OCI-LY7 (cell line): ENCODE data around the gene STMN3. TPM values are rescaled to one million over a fixed set of nuclear protein-coding genes. Genes with fewer than 3 reads are reported as not detected.

ENCODE experiments used
- BruUV-seq: library from RNA; stranded (reverse); fragments of 400-500 nt; replicated peaks from 2 replicates; lab custom pipeline; 2021; lab: Mats Ljungman, UMichigan
- CTCF ChIA-PET: fragments of 300-600 bp; sonication (Branson Sonifier 250); formaldehyde crosslinking; loops from one replicate; lab custom pipeline; 2022; ENCODE audit warnings: antibody characterized with exemption; ENCODE audit not compliant: unreplicated experiment; lab: Charles Lee
- POLR2A ChIA-PET: fragments of 300-600 bp; sonication (Branson Sonifier 250); formaldehyde crosslinking; loops from one replicate; lab custom pipeline; 2022; ENCODE audit warnings: antibody characterized with exemption; lab: Charles Lee
- DNase-seq: peaks from one replicate; pipeline ENCODE4 v3.0.0-alpha.2; 2015; ENCODE audit warnings: low spot score
- H2AFZ ChIP-seq: fragments of 200-600 bp; sonication (generic), shearing (Covaris generic); 2 replicates; pipeline ENCODE4 v1.6.1; 2014; ENCODE audit warnings: mild to moderate bottlenecking, antibody characterized with exemption, low read length, moderate library complexity
- H3K27ac ChIP-seq: fragments of 200-600 bp; sonication (generic); 2 replicates; pipeline ENCODE4 v1.5.1; 2014; ENCODE audit warnings: mixed run types, low read depth, mild to moderate bottlenecking, moderate library complexity, low read length, inconsistent platforms; ENCODE audit not compliant: poor library complexity, severe bottlenecking
- H3K36me3 ChIP-seq: fragments of 200-600 bp; sonication (generic); 2 replicates; pipeline ENCODE4 v1.6.1; 2014; ENCODE audit warnings: mild to moderate bottlenecking, antibody characterized with exemption, low read length, moderate library complexity, mixed read lengths; ENCODE audit not compliant: insufficient read depth
- H3K4me1 ChIP-seq: fragments of 200-600 bp; sonication (generic); 2 replicates; pipeline ENCODE4 v1.5.1; 2014; ENCODE audit warnings: mild to moderate bottlenecking, low read length; ENCODE audit not compliant: insufficient read depth, poor library complexity, severe bottlenecking
- H3K4me2 ChIP-seq: fragments of 200-600 bp; sonication (generic); 2 replicates; pipeline ENCODE4 v1.6.1; 2014; ENCODE audit warnings: mild to moderate bottlenecking, low read length
- H3K4me3 ChIP-seq: fragments of 200-600 bp; sonication (generic); 2 replicates; pipeline ENCODE4 v1.5.1; 2014; ENCODE audit warnings: mild to moderate bottlenecking, low read depth, low read length; ENCODE audit not compliant: poor library complexity, severe bottlenecking
- H3K79me2 ChIP-seq: fragments of 200-600 bp; sonication (generic); 2 replicates; pipeline ENCODE4 v1.6.1; 2016; ENCODE audit warnings: low read depth, mild to moderate bottlenecking, low read length, moderate library complexity, mixed read lengths; ENCODE audit not compliant: insufficient read depth
- H3K9me2 ChIP-seq: fragments of 200-600 bp; sonication (generic); 2 replicates; pipeline ENCODE4 v1.6.1; 2016; ENCODE audit warnings: mild to moderate bottlenecking, low read length, mixed read lengths; ENCODE audit not compliant: insufficient read depth
- H3K9me3 ChIP-seq: fragments of 200-600 bp; sonication (generic); 2 replicates; pipeline ENCODE4 v1.6.1; 2014; ENCODE audit warnings: mild to moderate bottlenecking, mixed run types, low read length, mixed read lengths
- H4K20me1 ChIP-seq: fragments of 200-600 bp; sonication (generic); 2 replicates; pipeline ENCODE4 v1.6.1; 2014; ENCODE audit warnings: mild to moderate bottlenecking, antibody characterized with exemption, low read length, moderate library complexity, mixed read lengths; ENCODE audit not compliant: insufficient read depth
- EZH2phosphoT487 ChIP-seq: fragments of 200-600 bp; sonication (generic); IDR thresholded peaks from 2 replicates; pipeline ENCODE4 v1.6.1; 2018; ENCODE audit warnings: low read depth, borderline replicate concordance, mild to moderate bottlenecking, mixed run types, antibody characterized with exemption, low read length, moderate library complexity, mixed read lengths
- intact Hi-C: fragments of 100-400 bp; cut with micrococcal nuclease; formaldehyde crosslinking; loops from one replicate; pipeline ENCODE4 v1.10.0; 2022; ENCODE audit not compliant: unreplicated experiment
- total RNA-seq, 2 experiments: library from RNA; depleted of rRNA in 1 of 2; stranded (reverse); fragments of >200 nt in 1 of 2; shearing (Covaris generic) in 1 of 2; gene quantifications; 2 replicates each; pipeline ENCODE4 v1.2.3, GENCODE V29; 2014 to 2022
- TF ChIP-seq, protein P1 (sequence below): fragments of 200-600 bp; sonication (generic); conservative IDR thresholded peaks from 2 replicates; pipeline ENCODE4 v1.5.1; 2014; ENCODE audit warnings: mild to moderate bottlenecking, antibody characterized with exemption, low read length, moderate library complexity, mixed read lengths

Gene STMN3
- total RNA-seq, 2 experiments from 2014 or later: 6.7 TPM

- POLR2A ChIA-PET: no interaction called here
- Histone ChIP-seq H3K79me2 (no peaks in the 10 kb centered on the region), H3K4me3 (no peak overlapping the region), H3K9me3 (no peaks in the 10 kb centered on the region), H4K20me1 (no peaks in the 10 kb centered on the region), H3K9me2 (no peaks in the 10 kb centered on the region), H3K4me1 (no peaks in the 10 kb centered on the region), H3K36me3 (peaks cover 39% of the 10 kb centered on the region), H3K27ac (no peak overlapping the region), H3K4me2 (no peak overlapping the region), H2AFZ (no peak overlapping the region)
- intact Hi-C loops: no loop called here
- no TSS peak for BruUV-seq
- TF ChIP-seq EZH2phosphoT487: no peak
- TF ChIP-seq, protein P1, sequence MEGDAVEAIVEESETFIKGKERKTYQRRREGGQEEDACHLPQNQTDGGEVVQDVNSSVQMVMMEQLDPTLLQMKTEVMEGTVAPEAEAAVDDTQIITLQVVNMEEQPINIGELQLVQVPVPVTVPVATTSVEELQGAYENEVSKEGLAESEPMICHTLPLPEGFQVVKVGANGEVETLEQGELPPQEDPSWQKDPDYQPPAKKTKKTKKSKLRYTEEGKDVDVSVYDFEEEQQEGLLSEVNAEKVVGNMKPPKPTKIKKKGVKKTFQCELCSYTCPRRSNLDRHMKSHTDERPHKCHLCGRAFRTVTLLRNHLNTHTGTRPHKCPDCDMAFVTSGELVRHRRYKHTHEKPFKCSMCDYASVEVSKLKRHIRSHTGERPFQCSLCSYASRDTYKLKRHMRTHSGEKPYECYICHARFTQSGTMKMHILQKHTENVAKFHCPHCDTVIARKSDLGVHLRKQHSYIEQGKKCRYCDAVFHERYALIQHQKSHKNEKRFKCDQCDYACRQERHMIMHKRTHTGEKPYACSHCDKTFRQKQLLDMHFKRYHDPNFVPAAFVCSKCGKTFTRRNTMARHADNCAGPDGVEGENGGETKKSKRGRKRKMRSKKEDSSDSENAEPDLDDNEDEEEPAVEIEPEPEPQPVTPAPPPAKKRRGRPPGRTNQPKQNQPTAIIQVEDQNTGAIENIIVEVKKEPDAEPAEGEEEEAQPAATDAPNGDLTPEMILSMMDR: no peak
- DNase-seq: no peak
- CTCF ChIA-PET: no interaction called here
These were observed 53.7 kb downstream of the STMN3 start for GRCh38 chr20:63599396-63600050.

DNA sequence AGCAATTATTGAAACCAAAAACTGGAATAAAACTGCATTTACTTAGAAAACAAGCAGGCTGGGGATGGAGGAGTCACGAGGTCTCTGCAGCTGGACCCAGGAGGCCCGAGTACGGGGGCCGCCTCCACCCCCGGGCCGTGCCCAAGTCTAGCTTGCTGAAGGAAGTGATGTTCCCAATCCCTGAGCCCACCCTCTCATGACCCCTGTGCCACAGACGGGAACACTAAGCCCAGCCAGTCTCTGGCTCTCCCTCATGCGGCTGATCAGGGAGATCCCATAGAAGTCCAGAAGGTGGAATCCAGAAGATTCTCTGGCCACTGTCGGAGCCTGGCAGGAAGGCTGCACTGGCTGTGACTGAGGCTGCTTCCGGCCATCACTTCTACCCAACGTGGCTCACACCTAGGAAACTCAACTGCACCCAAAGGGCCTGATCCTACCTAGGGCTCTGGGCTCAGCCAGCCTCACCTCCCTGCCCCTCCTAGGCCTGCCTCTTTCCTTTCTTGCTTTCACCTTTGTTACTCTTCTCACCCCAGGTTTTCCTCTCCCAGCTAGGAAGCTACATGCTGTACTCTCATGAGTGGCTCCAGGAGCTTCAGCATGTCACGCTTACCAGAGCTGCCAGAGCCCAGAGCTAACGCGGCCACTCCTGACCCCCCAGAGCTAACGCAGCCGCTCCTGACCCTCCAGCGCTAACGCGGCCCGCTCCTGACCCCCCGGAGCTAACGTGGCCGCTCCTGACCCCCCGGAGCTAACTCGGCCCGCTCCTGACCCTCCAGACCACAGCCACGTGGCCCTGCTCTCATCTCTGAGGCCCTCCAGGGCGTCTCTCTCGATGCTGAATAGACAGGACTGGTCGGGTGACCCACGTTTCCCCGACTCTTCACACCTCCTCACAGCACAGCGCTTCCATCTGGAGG lies 54.5 kb downstream of the STMN3 start:
- POLR2A ChIA-PET: no interaction called here

More for the DNA sequence above, 54.5 kb downstream of the STMN3 start:
- Histone ChIP-seq H3K79me2 (no peaks in the 10 kb centered on the region), H2AFZ (no peak overlapping the region), H3K9me2 (no peaks in the 10 kb centered on the region), H3K4me1 (no peaks in the 10 kb centered on the region), H3K36me3 (peaks cover 37% of the 10 kb centered on the region), H3K9me3 (no peaks in the 10 kb centered on the region), H3K27ac (no peak overlapping the region), H4K20me1 (no peaks in the 10 kb centered on the region), H3K4me2 (no peak overlapping the region), H3K4me3 (no peak overlapping the region)
- intact Hi-C loops: no loop called here
- TF ChIP-seq, protein P1: no peak
- TF ChIP-seq EZH2phosphoT487: no peak
- BruUV-seq: no TSS peak
- CTCF ChIA-PET: no interaction called here
- DNase-seq: no peak
